Neural cell (in vitro differentiated cells): ENCODE data around the gene ADPRHL1.

ENCODE experiments used
- EZH2 ChIP-seq: fragments of 200-600, 300-800 bp; shearing (Covaris generic), sonication (generic); IDR thresholded peaks from 2 replicates; pipeline ENCODE4 v1.6.1; 2014; ENCODE audit warnings: antibody characterized with exemption, low read length, borderline replicate concordance, mild to moderate bottlenecking; ENCODE audit not compliant: insufficient read depth, poor library complexity, severe bottlenecking
- TF ChIP-seq, protein P1 (sequence below): fragments of 450-650 bp; IDR thresholded peaks from 2 replicates; pipeline ENCODE4 v1.5.1; 2014; ENCODE audit warnings: antibody characterized with exemption, mild to moderate bottlenecking, moderate library complexity; ENCODE audit not compliant: poor library complexity, severe bottlenecking

DNA sequence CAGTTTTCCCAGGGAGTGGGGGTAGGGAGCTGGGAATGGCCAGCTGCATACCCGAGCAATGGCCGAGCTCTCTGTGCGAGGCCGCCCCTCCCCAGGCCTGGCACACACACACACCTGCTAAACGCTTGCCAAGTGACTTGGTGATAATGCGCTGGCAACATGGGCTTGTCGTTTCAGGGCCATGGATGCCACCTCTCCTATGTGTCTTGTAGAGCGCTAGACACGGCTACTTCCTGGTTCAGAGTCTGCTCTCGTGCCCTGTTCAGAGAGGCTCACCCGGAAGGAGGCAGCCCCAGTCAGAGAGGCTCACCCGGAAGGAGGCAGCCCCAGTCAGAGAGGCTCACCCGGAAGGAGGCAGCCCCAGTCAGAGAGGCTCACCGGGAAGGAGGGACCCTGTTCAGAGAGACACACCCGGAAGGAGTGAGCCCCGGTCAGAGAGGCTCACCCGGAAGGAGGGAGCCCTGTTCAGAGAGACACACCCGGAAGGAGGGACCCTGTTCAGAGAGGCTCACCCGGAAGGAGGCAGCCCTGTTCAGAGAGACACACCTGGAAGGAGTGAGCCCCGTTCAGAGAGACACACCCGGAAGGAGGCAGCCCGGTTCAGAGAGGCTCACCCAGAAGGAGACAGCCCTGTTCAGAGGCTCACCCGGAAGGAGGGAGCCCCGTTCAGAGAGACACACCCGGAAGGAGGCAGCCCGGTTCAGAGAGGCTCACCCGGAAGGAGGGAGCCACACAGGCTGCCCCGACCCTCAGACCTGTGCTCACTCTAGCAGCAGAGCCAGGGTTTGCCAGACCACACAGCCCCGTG lies 4.2 kb downstream of the ADPRHL1 start:
- TF ChIP-seq EZH2: no peak
- TF ChIP-seq, protein P1, sequence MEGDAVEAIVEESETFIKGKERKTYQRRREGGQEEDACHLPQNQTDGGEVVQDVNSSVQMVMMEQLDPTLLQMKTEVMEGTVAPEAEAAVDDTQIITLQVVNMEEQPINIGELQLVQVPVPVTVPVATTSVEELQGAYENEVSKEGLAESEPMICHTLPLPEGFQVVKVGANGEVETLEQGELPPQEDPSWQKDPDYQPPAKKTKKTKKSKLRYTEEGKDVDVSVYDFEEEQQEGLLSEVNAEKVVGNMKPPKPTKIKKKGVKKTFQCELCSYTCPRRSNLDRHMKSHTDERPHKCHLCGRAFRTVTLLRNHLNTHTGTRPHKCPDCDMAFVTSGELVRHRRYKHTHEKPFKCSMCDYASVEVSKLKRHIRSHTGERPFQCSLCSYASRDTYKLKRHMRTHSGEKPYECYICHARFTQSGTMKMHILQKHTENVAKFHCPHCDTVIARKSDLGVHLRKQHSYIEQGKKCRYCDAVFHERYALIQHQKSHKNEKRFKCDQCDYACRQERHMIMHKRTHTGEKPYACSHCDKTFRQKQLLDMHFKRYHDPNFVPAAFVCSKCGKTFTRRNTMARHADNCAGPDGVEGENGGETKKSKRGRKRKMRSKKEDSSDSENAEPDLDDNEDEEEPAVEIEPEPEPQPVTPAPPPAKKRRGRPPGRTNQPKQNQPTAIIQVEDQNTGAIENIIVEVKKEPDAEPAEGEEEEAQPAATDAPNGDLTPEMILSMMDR: no peak
